HG02981 (cell line): Measurements from ENCODE around the gene EEFSEC.

ENCODE experiments used
- ATAC-seq: cut with Tn5 transposase; IDR thresholded peaks from one replicate; pipeline ENCODE4 v1.9.1; 2021; ENCODE audit warnings: mild to moderate bottlenecking, moderate library complexity; ENCODE audit not compliant: unreplicated experiment

EEFSEC gene

GRCh38 chr3:128380719-128381118 is 227.4 kb downstream of the EEFSEC start:
- no peak for ATAC-seq

- no peak for ATAC-seq
These were observed 228.3 kb downstream of the EEFSEC start for GRCh38 chr3:128381609-128382008.

GRCh38 chr3:128382221-128382807 is 229.0 kb downstream of the EEFSEC start:
- ATAC-seq, result no peak

- ATAC-seq, result no peak
These were observed 230.3 kb downstream of the EEFSEC start for GRCh38 chr3:128383316-128384235.

GRCh38 chr3:128385080-128385832 is 232.0 kb downstream of the EEFSEC start:
- no peak for ATAC-seq

- ATAC-seq, result no peak
These were observed 235.7 kb downstream of the EEFSEC start for GRCh38 chr3:128388932-128389331.

- no peak for ATAC-seq
These were observed 237.6 kb downstream of the EEFSEC start for GRCh38 chr3:128390867-128391266.

- no peak for ATAC-seq
These were observed 238.7 kb downstream of the EEFSEC start for GRCh38 chr3:128392021-128392420.

GRCh38 chr3:128392818-128393544 is 239.7 kb downstream of the EEFSEC start:
- ATAC-seq, result no peak

GRCh38 chr3:128394033-128394432 is 240.8 kb downstream of the EEFSEC start:
- ATAC-seq, result no peak

- ATAC-seq, result no peak
These were observed 241.8 kb downstream of the EEFSEC start for GRCh38 chr3:128395046-128395445.

- no peak for ATAC-seq
These were observed 242.3 kb downstream of the EEFSEC start for GRCh38 chr3:128395500-128396162.

- no peak for ATAC-seq
These were observed 244.2 kb downstream of the EEFSEC start for GRCh38 chr3:128397484-128397883.

GRCh38 chr3:128398586-128398985 is 245.3 kb downstream of the EEFSEC start:
- ATAC-seq, result no peak

GRCh38 chr3:128399221-128399915 is 246.1 kb downstream of the EEFSEC start:
- ATAC-seq, result no peak

GRCh38 chr3:128400671-128401070 is 247.4 kb downstream of the EEFSEC start:
- no peak for ATAC-seq

GRCh38 chr3:128402319-128402718 is 249.0 kb downstream of the EEFSEC start:
- ATAC-seq, result no peak

GRCh38 chr3:128402998-128403397 is 249.7 kb downstream of the EEFSEC start:
- ATAC-seq, result no peak

GRCh38 chr3:128404276-128405068 is 251.2 kb downstream of the EEFSEC start:
- no peak for ATAC-seq
